Measurements from ENCODE around the gene UGGT1. TPM values are rescaled to one million over a fixed set of nuclear protein-coding genes. Genes with fewer than 3 reads are reported as not detected.

The UGGT1 gene
- total RNA-seq, 1 donor from 2014 or later, result 46.8 TPM

- no peak for TF ChIP-seq CTCF (IDR thresholded peaks at IDR 0.05)
- Mint-ChIP-seq H3K27ac (no peak overlapping the region), H3K4me3 (no peak overlapping the region), H3K4me1 (no peaks in the 10 kb centered on the region), H3K27me3 (peaks cover 2% of the 10 kb centered on the region), H3K36me3 (ENCODE audit: low read depth) (no peaks in the 10 kb centered on the region), H3K9me3 (no peaks in the 10 kb centered on the region)
- DNase-seq (no peak), ATAC-seq (ENCODE audit: low read depth) (no peak)
- ChIA-PET POLR2A (no interaction called here), CTCF (no interaction called here)
- intact Hi-C loops (cut with micrococcal nuclease), result no loop called here
Measured at GRCh38 chr2:128069769-128070168, 21.2 kb upstream of the UGGT1 start.

- CTCF ChIA-PET, result no interaction called here
- TF ChIP-seq CTCF (IDR thresholded peaks at IDR 0.05), result no peak
- POLR2A ChIA-PET, result no interaction called here
- intact Hi-C loops (cut with micrococcal nuclease), result no loop called here
- Mint-ChIP-seq H3K4me1 (peaks cover 10% of the 10 kb centered on the region), H3K27me3 (peaks cover 2% of the 10 kb centered on the region), H3K36me3 (ENCODE audit: low read depth) (no peaks in the 10 kb centered on the region), H3K4me3 (no peak overlapping the region), H3K27ac (no peak overlapping the region), H3K9me3 (no peaks in the 10 kb centered on the region)
- DNase-seq (no peak), ATAC-seq (ENCODE audit: low read depth) (no peak)
Measured at GRCh38 chr2:128073278-128073677, 17.7 kb upstream of the UGGT1 start.

- CTCF ChIA-PET, result no interaction called here
- no peak overlapping the region for H3K27ac Mint-ChIP-seq
- POLR2A ChIA-PET, result interaction anchor here (0.6 kb wide), 2 partner anchors 52 to 1412 kb away, joined by 3 read pairs; no protein-coding TSS in a partner anchor
- DNase-seq (no peak), ATAC-seq (ENCODE audit: low read depth) (no peak)
- H3K36me3 Mint-ChIP-seq (ENCODE audit: low read depth), result no peaks in the 10 kb centered on the region
- H3K4me1 Mint-ChIP-seq, result peaks cover 10% of the 10 kb centered on the region
- no peak for TF ChIP-seq CTCF (IDR thresholded peaks at IDR 0.05)
- H3K9me3 Mint-ChIP-seq, result no peaks in the 10 kb centered on the region
- intact Hi-C loops (cut with micrococcal nuclease), result no loop called here
- no peak overlapping the region for H3K4me3 Mint-ChIP-seq
- peaks cover 2% of the 10 kb centered on the region for H3K27me3 Mint-ChIP-seq
Measured at GRCh38 chr2:128076461-128077106, 14.4 kb upstream of the UGGT1 start.

- Mint-ChIP-seq H3K27me3 (peaks cover 14% of the 10 kb centered on the region), H3K4me3 (no peak overlapping the region), H3K9me3 (peaks cover 5% of the 10 kb centered on the region), H3K4me1 (peaks cover 2% of the 10 kb centered on the region), H3K36me3 (ENCODE audit: low read depth) (no peaks in the 10 kb centered on the region), H3K27ac (no peak overlapping the region)
- POLR2A ChIA-PET, result interaction anchor here (0.7 kb wide), 1 partner anchor 9 kb away, joined by 3 read pairs; no protein-coding TSS in a partner anchor
- CTCF ChIA-PET, result no interaction called here
- no peak for TF ChIP-seq CTCF (IDR thresholded peaks at IDR 0.05)
- ATAC-seq (ENCODE audit: low read depth) (no peak), DNase-seq (no peak)
- intact Hi-C loops (cut with micrococcal nuclease), result no loop called here
Measured at GRCh38 chr2:128084757-128085156, 6.2 kb upstream of the UGGT1 start.

- POLR2A ChIA-PET, result no interaction called here
- intact Hi-C loops (cut with micrococcal nuclease), result no loop called here
- peaks cover 14% of the 10 kb centered on the region for H3K27me3 Mint-ChIP-seq
- ATAC-seq (ENCODE audit: low read depth) (no peak), DNase-seq (no peak)
- no peak overlapping the region for H3K4me3 Mint-ChIP-seq
- peaks cover 9% of the 10 kb centered on the region for H3K4me1 Mint-ChIP-seq
- peaks cover 5% of the 10 kb centered on the region for H3K9me3 Mint-ChIP-seq
- CTCF ChIA-PET, result no interaction called here
- TF ChIP-seq CTCF (IDR thresholded peaks at IDR 0.05), result no peak
- no peak overlapping the region for H3K27ac Mint-ChIP-seq
- peaks cover 6% of the 10 kb centered on the region for H3K36me3 Mint-ChIP-seq (ENCODE audit: low read depth)
Measured at GRCh38 chr2:128086244-128086643, 4.8 kb upstream of the UGGT1 start.
